Glutamatergic neuron (in vitro differentiated cells): ENCODE results near the gene LACRT. TPM values are rescaled to one million over a fixed set of nuclear protein-coding genes. Genes with fewer than 3 reads are reported as not detected.
A peak's percentile ranks its signal among the peaks of the same experiment; 100 is the strongest.

Experiments used
- DNase-seq: peaks from one replicate; pipeline ENCODE4 v3.0.0; 2022
- H3K27ac Mint-ChIP-seq: one replicate; pipeline ENCODE4 v1.8.0; 2020; ENCODE audit warnings: mild to moderate bottlenecking, mixed read lengths, inconsistent platforms; ENCODE audit not compliant: unreplicated experiment
- H3K27me3 Mint-ChIP-seq: one replicate; pipeline ENCODE4 v1.8.0; 2020; ENCODE audit warnings: mild to moderate bottlenecking, moderate library complexity, mixed read lengths, inconsistent platforms; ENCODE audit not compliant: unreplicated experiment
- H3K36me3 Mint-ChIP-seq: one replicate; pipeline ENCODE4 v1.8.0; 2020; ENCODE audit warnings: mild to moderate bottlenecking, mixed read lengths, inconsistent platforms; ENCODE audit not compliant: unreplicated experiment
- H3K4me1 Mint-ChIP-seq: one replicate; pipeline ENCODE4 v1.8.0; 2020; ENCODE audit warnings: mild to moderate bottlenecking, low read depth, mixed read lengths, inconsistent platforms; ENCODE audit not compliant: unreplicated experiment
- H3K4me3 Mint-ChIP-seq: one replicate; pipeline ENCODE4 v1.8.0; 2020; ENCODE audit warnings: mild to moderate bottlenecking, mixed read lengths, inconsistent platforms; ENCODE audit not compliant: unreplicated experiment
- H3K9me3 Mint-ChIP-seq: one replicate; pipeline ENCODE4 v1.8.0; 2020; ENCODE audit warnings: mild to moderate bottlenecking, moderate library complexity, mixed read lengths, inconsistent platforms; ENCODE audit not compliant: unreplicated experiment
- CTCF ChIP-seq: fragments of 200-600 bp; sonication (generic); IDR thresholded peaks from one replicate; pipeline ENCODE4 v1.5.0; 2021; ENCODE audit not compliant: partially characterized antibody, unreplicated experiment
- total RNA-seq: library from RNA; stranded (reverse); fragmentation: NEBNext Ultra II Directional; extraction: Animal tissue kit (Norgen Biotek cat#: 25700); gene quantifications from one replicate; pipeline ENCODE4 v1.2.1, GENCODE V29; 2021; ENCODE audit not compliant: unreplicated experiment

Gene LACRT
- total RNA-seq, 1 donor from 2014 or later, result not detected

GRCh38 chr12:54603173-54603814 is 31.4 kb downstream of the LACRT start:
- DNase-seq, result peak; percentile 68
- peak; percentile 82 for TF ChIP-seq CTCF
- Mint-ChIP-seq H3K9me3 (peaks cover 8% of the 10 kb centered on the region), H3K4me1 (peaks cover 7% of the 10 kb centered on the region), H3K4me3 (no peak overlapping the region), H3K36me3 (peaks cover 5% of the 10 kb centered on the region), H3K27ac (no peak overlapping the region), H3K27me3 (peaks cover 7% of the 10 kb centered on the region)

- Mint-ChIP-seq H3K27me3 (peaks cover 4% of the 10 kb centered on the region), H3K27ac (no peak overlapping the region), H3K9me3 (peaks cover 8% of the 10 kb centered on the region), H3K4me1 (peaks cover 7% of the 10 kb centered on the region), H3K36me3 (peaks cover 5% of the 10 kb centered on the region), H3K4me3 (no peak overlapping the region)
- DNase-seq, result no peak
- TF ChIP-seq CTCF, result no peak
Observed at GRCh38 chr12:54602661-54603060, 32.0 kb downstream of the LACRT start.

- no peak for DNase-seq
- Mint-ChIP-seq H3K36me3 (no peaks in the 10 kb centered on the region), H3K27me3 (peaks cover 4% of the 10 kb centered on the region), H3K4me3 (no peak overlapping the region), H3K9me3 (peaks cover 6% of the 10 kb centered on the region), H3K4me1 (peaks cover 7% of the 10 kb centered on the region), H3K27ac (no peak overlapping the region)
- no peak for TF ChIP-seq CTCF
Observed at GRCh38 chr12:54601841-54602240, 32.9 kb downstream of the LACRT start.

- Mint-ChIP-seq H3K4me3 (no peak overlapping the region), H3K36me3 (no peaks in the 10 kb centered on the region), H3K9me3 (peaks cover 7% of the 10 kb centered on the region), H3K27ac (no peak overlapping the region), H3K4me1 (peaks cover 12% of the 10 kb centered on the region), H3K27me3 (peaks cover 2% of the 10 kb centered on the region)
- DNase-seq, result no peak
- no peak for TF ChIP-seq CTCF
Observed at GRCh38 chr12:54598970-54599369, 35.7 kb downstream of the LACRT start.

- Mint-ChIP-seq H3K4me3 (no peak overlapping the region), H3K9me3 (peaks cover 4% of the 10 kb centered on the region), H3K36me3 (no peaks in the 10 kb centered on the region), H3K27ac (no peak overlapping the region), H3K27me3 (peaks cover 4% of the 10 kb centered on the region), H3K4me1 (peaks cover 8% of the 10 kb centered on the region)
- TF ChIP-seq CTCF, result peak; percentile 82
- DNase-seq, result peak; percentile 84
Observed at GRCh38 chr12:54596526-54596946, 38.2 kb downstream of the LACRT start.
